GM13976 (cell line): ENCODE measurements around the gene KNOP1.

ENCODE experiments used
- DNase-seq: peaks from one replicate; pipeline ENCODE4 v3.0.0; 2012; ENCODE audit warnings: low spot score
- in situ Hi-C: fragments of 300-500 bp; cut with MboI; formaldehyde crosslinking; loops from one replicate; pipeline ENCODE4 v1.12.0; 2022; ENCODE audit warnings: low sequenced_read_pairs, mixed read lengths, inconsistent platforms; ENCODE audit not compliant: unreplicated experiment
- TF ChIP-seq, protein P1 (sequence below): IDR thresholded peaks from 2 replicates; pipeline ENCODE4 v1.5.1; 2012; ENCODE audit warnings: borderline replicate concordance, mild to moderate bottlenecking; ENCODE audit not compliant: insufficient read depth; ENCODE audit errors: extremely low read depth, missing control alignments, control extremely low read depth

The KNOP1 gene

GRCh38 chr16:19662351-19662750 lies 55.7 kb downstream of the KNOP1 start:
- TF ChIP-seq, protein P1, sequence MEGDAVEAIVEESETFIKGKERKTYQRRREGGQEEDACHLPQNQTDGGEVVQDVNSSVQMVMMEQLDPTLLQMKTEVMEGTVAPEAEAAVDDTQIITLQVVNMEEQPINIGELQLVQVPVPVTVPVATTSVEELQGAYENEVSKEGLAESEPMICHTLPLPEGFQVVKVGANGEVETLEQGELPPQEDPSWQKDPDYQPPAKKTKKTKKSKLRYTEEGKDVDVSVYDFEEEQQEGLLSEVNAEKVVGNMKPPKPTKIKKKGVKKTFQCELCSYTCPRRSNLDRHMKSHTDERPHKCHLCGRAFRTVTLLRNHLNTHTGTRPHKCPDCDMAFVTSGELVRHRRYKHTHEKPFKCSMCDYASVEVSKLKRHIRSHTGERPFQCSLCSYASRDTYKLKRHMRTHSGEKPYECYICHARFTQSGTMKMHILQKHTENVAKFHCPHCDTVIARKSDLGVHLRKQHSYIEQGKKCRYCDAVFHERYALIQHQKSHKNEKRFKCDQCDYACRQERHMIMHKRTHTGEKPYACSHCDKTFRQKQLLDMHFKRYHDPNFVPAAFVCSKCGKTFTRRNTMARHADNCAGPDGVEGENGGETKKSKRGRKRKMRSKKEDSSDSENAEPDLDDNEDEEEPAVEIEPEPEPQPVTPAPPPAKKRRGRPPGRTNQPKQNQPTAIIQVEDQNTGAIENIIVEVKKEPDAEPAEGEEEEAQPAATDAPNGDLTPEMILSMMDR = no peak
- in situ Hi-C loops = no loop called here
- no peak for DNase-seq

DNA sequence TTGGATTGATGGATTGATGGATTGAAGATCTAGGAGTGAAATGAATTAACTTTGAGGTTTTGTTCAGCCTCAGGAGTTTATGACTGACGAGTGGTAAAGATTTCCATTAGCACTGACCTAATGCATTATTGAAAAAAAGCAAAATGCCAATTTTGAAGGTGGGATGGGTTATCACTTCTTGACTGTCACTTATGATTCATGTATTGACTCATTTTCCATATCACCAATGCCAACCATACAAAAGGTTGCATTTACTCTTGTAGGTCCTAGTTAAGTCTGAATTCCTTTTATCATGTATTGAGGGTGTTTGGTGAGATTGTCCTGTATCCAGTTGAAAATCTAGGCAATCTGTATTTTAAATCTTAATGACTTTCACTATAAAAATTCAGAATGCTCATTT lies 57.6 kb downstream of the KNOP1 start:
- in situ Hi-C loops = no loop called here
- TF ChIP-seq, protein P1 = no peak
- no peak for DNase-seq

GRCh38 chr16:19659554-19659953 lies 58.5 kb downstream of the KNOP1 start:
- in situ Hi-C loops = no loop called here
- DNase-seq = no peak
- TF ChIP-seq, protein P1 = no peak

DNA sequence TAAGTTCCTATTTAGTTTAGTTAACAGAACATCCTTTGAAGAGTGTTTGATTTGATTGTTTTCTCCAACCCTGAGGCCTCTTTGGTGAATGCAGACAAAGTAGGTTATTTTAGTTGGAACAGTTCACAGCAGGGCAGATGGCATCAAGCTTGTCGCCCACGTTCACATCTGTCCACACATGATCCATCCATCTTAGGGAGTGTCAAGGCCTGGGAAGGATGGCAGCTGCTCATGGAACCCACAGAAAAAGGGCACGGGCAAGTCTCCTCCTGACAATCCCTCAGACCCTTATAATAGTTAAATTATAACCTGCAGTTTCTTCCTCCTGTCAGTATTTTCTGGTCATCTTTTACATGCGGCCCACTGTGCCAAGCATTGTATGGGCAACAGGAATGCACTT lies 60.2 kb downstream of the KNOP1 start:
- in situ Hi-C loops = no loop called here
- TF ChIP-seq, protein P1 = no peak
- no peak for DNase-seq

DNA sequence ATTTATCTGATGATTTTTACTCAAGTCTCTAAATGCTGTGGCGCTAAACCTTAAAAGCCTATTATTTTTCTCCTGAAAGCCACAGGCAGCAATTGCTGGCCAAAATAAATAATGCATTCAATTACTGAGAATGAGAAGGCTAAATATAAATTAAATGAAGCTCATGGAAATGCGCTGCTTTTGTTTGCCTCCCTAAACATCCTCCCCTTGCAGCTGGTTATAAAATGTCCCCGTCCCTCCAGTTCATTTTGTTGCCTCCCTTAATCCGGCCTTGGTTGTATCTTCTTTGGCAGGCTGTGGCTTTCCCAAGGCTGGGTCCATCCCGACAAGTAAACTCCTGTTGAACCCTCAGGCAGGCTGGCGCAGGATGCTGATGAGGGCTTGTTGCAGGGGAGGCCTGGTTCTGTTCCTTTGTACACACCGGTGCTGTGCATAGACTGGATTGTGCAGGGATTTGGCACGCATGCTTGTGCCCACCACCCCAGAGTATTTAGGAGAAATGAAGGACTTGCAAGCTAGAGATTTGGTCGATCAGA lies 62.7 kb downstream of the KNOP1 start:
- DNase-seq = no peak
- in situ Hi-C loops = no loop called here
- TF ChIP-seq, protein P1 = no peak

DNA sequence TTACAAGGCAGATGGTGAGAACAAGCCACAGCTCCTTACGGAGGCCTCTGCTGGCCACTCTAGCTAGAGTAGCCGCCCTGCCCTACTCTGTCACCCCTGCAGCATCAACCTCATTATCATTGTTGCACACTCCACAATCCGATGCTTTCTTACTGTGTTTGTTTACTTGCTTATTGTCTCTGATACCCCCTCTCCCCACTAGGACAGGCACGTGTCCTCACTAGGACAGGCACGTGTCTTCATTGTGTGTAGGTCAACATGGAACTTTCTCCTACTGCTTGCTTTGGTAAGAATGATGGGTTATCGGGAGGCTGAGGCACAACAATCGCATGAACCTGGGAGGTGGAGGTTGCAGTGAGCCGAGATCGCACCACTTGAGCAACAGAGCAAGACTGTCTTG lies 63.9 kb downstream of the KNOP1 start:
- DNase-seq = no peak
- TF ChIP-seq, protein P1 = no peak
- in situ Hi-C loops = no loop called here
